ENCODE data around the gene MPPE1.
A peak's percentile ranks its signal among the peaks of the same experiment; 100 is the strongest.
"Not testable (repeated sequence)": the region's sequence is repeated elsewhere in the genome, so short reads cannot be mapped to it uniquely, and the experiment has no call there.

MPPE1 gene

DNA sequence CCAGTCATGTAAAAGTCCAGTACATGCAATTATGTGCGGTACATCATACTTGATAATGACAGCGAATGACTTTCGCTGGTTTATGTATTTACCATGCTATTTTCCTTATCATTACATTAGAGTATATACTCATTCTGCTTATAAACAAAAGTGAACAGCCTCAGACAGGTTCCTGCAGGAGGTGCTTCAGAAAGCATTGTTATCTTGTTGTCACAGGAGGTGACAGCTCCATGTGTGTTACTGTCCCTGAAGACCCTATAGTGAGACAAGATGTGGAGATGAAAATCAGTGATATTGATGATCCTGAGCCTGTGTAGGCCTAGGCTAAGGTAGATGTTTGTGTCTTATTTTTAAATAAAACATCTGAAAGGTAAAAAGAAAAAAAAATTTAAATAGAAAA, 15.3 kb upstream of the MPPE1 start:
- DNase-seq: no peak

DNA sequence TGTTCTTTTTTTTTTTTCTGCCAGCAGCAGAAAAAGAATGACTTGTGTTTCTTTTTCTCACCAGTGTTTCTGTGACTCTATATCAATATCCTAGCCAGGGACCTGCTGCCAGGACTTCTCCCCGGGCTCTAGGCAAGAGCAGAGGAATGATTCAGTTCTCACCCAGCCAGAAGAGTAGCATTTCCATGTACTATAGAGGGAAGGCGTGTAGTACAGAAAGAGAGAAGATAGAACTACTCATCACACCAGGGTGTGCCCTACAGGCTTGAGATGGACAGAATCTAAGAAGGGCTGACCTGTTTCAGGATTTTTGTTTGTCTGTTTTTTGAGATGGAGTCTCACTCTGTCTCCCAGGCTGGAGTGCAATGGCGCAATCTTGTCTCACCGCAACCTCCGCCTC, 11.4 kb upstream of the MPPE1 start:
- not testable (repeated sequence) for DNase-seq

DNA sequence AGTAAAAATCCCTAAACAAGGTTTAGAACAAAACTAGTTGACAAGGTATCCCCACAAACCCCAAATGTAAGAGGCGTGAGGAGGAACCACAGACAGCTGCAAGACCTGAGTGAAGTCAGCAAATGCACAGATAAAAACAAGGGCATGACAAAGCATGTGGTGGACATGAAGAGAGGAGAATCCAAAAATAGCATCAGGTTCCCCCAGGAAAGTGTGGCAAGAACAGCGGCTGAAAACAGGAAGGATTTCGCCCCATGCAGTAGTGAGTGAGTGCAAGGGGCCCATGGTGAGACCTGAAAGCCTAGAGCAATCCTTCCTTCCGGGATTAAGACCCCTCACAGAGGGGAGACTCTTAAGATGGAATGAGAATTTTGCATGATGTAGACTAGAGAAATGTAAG, 8.8 kb upstream of the MPPE1 start:
- peak in 1 of 2 donors; percentile 15 for DNase-seq

DNA sequence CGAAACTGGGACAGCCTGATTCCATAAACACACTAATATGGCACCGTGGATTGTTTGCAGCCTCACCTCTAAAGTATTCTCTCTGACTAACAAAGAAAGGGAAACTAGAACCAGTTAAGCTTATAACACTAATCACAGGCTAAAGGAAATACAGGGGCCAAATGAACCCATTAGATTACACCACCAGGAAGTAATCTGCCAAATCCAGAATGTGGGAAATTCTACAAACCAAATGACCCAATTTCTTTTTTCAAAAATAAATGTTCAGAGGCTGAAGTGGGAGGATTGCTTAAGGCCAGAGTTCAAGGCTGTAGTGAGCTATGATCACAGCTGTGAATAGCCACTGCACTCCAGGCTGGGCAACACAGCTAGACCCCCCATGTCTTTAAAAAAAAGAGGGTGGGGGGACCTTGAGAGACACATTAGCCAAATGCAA, 1.5 kb upstream of the MPPE1 start:
- no peak for DNase-seq

DNA sequence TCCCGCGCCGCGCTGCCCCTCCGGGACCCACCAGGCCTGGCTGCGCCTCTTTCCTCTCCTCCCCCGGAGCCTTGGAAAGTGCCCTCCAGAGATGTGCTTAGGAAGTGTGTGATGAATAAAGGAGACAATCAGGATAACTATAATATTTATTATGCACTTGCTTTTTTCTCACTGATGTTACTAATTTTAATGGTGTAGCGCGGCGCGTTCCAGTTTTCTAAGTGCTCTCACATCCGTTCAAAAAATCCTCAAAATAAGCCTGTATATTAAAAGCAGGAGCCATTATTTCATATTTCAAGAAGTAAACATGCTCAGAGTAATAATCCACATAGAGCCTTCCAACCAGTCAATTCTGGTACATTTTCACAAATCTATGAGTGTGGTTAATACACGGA, 941 bp upstream of the MPPE1 start:
- DNase-seq: no peak

DNA sequence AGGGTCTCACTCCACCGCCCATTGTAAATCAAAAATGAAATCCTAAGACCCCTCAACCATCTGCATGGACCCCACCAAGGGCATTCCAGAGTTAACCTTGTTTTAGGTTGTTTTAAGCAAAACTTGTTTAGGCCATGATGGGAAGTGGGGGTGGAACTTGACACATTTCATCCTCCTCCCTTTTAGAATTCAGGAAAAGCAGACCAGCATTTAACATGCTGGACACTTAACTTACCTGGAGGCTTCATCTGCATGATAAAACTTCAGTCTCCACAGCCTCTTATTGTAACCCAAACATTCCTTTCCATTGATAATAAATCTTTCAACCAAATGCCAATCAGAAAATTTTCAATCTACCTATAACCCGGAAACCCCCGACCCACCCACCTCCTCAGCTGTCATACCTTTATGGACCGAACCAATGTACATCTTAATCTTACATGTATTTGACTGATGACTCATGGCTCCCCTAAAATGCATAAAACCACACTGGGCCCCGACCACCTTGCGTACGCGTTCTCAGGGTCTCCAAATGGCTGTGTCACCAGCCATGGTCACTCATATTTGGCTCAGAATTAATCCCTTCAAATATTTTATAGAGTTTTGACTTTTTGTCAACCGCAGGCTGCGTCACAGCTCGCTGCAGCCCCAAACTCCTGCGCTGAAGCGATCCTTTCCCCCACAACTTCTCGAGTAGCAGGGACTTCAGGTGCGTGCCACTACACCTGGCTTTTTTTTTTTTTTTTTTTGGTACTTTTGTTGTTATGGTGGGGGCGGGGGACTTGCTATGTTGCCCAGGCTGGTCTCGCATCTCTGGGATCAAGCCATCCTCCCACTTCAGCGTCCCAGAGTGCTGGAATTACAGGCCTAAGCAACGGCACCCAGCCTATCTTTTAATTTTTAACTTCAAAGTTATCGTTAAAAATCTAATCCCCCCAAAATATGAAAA, 917 bp downstream of the MPPE1 start:
- no peak for DNase-seq

DNA sequence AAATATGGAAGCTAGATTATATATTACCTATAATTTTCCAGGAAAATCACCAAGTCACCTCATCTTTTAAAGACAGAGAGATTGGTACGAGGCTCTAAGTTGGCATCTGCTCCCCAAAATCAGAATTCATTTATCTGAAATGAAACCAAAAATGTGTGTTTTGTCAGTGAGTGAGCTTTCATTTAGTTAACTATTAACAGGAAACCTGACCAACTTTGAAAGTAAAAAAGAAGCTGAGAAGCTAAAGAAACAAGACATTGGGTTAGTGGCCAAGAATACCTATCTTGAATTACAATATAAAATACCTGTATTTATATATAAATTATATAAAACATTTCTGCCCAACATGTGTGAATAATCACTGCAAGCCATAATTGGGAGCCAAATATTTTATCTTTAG, 1.9 kb downstream of the MPPE1 start:
- no peak for DNase-seq

DNA sequence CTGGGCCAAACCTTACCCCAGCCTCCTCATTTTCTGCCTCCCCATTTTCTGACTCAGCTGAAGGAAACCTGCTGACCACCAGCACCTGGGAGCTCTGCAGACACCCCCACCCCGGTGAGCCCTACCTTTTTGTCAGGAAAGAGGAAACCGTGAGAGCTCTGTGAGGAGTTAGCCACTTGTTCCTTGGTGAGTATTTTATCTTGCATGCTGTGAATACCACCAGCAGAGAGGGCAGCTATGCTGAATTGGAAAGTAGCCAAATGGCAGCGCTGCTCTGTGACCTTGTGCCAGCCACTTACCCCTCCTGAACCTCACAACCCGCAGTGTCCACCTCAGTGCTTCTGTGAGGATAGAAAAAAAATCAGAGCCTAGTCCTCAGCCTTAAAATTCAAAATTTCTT, 2.5 kb downstream of the MPPE1 start:
- DNase-seq: no peak

DNA sequence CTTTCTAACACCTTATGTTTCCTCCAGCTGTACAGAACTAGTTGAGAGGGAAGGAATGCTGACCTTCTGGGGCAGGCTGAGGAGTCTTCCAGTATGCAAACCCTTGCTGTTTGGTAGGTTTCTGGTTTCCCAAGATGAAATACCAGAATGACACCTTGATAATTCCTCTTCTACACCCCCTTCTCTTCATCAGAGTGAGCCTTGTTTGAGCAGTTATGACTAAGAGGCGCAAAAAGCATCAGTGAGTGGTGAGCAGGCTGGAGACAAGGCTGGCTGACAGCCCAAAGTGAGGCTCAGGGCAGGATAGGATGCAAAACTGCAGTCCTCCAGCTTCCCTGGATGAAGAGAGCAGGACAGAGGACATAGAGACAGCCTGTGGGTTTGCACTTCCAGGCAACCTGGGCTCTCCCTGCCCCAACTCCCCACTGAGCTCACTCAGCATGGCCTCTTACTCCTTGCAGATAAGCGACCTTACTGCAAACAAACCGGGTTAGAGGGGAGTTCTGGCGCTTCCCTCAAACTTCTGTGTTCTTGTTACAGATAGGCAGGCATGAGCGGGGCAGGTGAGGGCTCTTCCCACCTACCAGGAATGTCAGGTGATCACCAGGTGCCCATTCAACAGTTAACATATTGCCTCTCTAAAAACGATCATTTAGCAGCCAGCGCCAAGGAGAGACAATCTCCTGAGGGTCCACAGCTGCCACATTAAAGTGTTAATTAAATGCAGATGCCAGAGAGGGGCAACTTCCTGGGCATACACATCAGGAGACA, 5.4 kb downstream of the MPPE1 start:
- DNase-seq: no peak

DNA sequence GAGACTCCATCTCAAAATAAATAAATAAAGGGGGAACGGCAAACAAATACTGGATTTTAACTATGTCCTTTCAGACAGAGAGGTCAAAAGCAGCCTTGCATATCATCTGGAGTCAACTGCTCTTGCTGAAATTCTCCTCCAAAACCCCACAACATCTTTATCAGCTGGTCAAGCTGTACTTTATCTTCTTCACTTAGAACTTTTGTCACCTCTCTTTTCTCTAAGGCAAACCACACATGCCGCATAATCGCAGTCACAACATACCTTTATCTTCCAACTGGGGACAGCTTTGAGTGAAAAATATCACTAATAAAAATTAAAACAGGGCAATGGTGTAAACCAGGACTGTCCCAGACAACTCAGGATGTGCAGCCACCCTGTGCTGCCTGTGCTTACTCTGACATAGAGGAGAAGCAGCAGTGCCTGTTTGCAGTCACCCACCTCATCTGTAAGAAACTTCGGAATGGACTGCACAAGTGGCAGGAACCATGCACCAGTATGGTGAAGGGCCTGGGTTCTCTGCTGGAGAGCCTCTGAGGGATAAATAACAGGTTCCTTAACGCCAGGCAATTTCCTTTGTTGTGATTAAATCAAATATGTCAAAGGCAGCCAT, 6.2 kb downstream of the MPPE1 start:
- no peak for DNase-seq

DNA sequence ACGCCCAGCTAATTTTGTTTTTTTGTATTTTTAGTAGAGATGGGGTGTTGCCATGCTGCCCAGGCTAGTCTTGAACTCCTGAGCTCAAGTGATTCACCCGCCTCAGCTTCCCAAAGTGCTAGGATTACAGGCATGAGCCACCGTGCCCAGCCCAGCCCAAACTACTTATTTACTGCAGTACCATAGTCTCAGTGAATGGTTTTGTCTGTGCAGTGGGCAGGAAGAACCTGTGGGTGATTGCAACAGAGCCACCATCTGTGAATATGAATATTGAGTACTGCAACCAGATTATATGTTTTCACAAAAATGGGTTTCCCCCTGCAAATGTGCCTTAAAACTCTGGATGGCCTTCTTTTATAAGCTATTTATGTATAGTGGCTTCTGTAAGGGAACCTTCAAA, 9.1 kb downstream of the MPPE1 start:
- no peak for DNase-seq

DNA sequence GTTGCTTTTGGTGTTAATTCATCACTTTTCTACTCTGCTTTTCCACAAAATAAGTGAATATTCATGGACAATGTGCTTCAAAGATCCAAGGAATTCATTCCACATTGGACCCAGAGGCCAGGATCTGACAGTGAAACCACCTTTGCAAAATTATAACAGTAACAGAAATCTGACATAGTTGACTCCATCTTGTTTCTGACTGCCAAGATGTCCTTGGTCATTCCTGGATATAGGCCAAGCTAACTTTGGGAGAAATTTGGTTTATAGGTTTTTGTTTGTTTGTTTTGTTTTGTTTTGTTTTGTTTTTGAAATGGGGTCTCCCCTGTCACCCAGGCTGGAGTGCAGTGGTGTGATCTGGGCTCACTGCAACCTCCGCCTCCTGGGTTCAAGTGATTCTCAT, 10.3 kb downstream of the MPPE1 start:
- DNase-seq: no peak

DNA sequence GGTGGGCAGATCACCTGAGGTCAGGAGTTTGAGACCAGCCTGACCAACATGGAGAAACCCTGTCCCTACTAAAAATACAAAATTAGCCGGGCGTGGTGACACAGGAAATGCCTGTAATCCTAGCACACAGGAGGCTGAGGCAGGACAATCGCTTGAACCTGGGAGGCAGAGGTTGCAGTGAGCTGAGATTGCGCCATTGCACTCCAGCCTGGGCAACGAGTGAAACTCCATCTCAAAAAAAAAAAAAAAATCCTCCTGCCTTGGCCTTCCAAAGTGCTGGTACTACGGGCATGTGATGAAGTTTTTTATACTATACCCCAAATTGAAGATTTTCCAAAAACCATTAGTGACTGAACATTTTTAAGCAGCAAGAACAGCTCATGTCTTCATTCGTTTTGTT, 15.7 kb downstream of the MPPE1 start:
- DNase-seq: not testable (repeated sequence)

DNA sequence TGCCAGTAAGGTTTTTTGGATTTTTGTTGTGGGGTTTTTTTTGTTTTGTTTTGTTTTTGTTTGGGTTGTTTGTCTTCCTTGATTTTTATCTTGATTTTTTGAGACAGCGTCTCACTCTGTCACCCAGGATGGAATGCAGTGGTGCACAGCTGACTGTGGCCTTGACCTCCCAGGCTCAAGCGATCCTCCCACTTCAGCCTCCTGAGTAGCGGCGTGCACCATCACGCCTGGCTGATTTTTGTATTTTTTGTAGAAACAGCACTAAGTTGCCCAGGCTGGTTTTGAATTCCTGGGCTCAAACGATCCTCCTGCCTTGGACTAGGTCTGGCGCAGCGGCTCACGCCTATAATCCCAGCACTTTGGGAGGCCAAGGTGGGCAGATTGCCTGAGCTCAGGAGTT, 16.4 kb downstream of the MPPE1 start:
- DNase-seq: no peak

DNA sequence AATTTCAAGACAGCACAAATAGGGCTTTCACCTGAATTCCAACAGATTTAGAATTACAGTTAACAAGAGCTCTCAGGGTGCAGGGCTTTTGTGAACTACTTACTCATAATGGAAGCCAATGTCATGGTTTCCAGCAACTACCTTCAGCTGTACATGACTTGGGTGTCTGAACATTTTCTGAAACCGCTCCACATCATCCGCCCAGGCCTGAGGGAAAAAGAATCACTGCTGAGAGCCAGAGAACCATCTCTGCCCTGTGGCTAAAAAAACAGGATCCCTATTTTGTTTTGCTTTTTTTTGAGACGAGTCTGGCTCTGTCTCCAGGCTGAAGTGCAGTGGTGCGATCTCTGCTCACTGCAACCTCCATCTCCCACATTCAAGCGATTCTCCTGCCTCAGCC, 18.8 kb downstream of the MPPE1 start:
- DNase-seq: no peak

DNA sequence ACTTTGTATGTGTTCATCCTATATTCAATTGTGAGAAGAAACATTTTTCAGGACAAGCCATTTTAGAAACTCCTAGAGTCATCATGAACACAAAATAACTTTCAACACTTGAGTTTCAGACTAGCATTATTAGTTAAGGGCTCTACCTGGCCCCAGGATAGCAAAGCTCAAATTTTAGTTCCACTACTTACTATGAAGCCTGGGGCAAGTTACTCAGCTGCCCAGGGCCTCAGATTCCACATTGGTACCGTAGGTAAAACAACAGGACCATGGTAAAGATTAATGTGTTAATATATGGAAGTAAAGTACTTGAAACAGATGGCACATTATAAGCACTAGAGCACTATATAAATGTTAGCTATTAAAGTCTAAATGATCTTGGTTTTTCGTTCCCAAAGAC, 19.4 kb downstream of the MPPE1 start:
- no peak for DNase-seq

DNA sequence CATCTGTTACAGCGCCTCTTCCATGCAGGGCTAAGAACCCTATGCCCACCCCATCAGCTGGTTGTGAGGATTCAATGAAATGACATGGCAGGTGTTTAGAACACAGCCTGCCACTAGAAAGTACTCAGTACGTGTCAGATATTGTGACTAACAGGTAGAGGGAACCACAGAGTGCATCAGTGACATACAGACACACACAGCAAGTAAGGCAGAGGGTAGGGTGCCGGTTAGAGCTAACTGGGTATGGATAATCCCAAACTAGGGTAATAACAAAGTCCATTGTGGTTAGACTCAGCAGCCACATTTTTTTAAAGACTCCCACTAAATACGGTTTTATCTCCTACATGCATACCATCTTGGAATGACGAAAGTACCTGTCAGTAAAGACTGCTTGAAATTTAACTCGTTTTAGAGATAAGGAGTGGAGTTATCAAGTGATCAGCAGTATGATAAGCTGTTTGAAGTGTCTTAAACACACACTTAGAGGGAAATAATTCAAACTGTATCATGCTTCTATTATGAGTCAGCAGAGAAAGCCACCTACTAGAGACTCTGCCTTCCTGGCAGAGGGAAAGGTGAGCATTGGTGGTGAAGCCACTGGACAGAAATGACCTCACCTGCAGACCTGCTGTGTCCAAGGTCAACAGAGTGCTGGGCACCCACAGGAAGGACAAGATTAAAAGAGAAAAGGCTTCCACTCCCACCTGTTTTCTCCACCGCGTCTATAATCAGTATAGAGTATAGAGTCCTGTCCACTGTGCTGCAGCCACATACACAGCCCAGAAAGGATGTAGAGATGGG, 20.6 kb downstream of the MPPE1 start:
- no peak for DNase-seq

DNA sequence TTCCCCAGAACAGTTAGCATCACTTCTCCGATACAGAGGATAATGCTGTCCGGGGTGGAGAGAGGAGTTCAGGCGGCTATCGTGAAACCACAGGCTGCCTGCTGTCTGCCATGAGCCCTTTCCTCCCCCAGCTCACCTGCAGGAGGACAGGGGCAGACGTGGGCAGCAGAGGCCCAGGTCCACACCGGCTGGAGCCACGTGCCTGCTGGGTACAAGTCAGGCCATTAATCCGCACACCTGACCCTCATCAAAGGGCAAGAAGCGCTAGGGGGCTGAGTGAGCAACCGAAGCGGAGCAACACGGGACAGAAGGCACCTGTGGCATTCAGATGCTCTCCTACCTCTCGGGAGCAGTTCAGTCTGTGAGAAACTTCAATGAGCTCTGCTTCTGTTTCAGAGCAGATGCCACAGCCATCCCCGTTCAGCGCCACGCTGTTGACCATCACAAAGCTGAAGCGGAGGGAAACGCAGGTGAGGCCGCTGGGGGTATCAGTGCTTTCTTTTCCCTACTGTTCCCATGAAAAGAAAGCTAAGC, 21.5 kb downstream of the MPPE1 start:
- DNase-seq: no peak

DNA sequence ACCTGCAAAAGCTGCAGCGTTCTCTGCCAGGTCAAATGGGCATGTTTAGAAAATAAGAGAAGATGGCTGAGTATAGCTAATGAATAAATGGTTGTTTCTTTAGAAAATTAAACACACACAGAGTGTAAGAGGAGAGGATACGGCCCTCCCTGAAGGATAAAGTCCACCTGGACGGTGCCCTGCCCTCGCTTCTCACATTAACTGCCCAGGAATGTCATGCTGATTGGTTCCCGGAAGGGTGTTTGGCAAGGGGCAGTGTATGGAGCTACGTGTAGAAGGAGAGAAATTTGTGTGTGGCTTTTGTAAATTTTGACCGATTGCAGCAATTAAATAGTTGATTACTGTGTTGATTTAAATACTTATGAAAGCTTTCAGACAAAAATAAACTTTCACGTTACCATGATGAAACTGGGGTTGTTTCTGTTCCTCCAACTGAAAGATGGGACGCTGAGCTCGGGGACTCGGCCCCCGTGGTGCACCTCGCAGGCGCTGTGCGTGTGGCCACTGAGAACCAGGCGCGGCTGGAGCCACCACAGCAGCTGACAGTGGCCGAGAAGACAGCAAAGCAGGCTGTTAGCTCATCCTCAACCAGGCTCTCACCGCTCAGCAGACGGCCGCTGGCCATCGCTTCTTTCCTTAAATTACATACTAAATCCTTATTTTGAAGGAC, 22.7 kb downstream of the MPPE1 start:
- peak in 1 of 2 donors; percentile 8 for DNase-seq

DNA sequence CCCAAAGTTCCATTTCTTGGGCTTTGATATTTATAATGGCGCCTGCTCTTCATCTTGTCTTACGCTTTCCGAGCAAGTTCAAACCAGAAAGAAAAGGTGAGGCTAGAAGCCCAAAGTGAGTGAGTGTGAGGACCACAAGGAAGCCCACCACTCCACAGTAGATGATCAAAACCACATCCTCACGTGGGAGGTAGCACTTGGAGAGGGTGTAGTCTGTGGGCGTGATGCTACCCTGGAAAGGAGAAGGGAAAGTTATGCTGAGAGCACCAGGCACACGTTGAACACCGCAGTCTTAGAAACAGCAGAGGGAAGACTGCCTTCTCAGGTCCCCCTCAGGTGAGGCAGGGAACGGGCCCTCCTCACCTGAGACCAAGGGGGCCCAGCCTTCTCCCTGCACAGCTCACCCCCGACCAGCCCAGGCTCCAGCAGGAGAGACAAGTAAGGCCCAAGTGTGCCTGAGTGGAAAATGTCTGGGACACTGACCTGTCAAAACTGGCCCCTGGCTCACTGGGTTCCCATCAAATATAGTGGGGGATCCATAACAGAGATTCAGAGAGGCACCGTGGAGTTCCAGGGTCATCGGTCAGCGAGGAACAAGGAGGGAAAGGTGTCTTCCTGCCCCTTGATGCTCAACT, 23.6 kb downstream of the MPPE1 start:
- no peak for DNase-seq

DNA sequence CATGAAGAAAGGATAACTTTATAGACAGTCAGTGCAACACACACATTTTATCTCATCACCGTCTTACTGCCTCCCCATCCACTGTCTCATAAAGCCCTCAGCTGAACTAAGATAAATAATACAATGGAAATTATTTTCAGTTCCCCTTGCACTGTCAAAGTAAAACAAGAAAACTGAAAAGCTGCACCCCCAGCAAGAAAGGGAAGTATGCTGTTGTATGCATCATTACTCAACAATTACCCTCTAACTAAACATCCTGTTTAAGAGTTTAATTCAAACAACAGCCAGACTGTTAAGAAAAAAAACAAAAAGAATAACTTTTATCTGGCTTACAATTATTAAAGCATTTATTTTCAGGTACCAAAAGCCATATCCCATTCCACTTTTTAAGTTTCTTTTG, 25.0 kb downstream of the MPPE1 start:
- DNase-seq: peak in 1 of 2 donors; percentile 16

Data from CD4-positive, alpha-beta T cell treated with Interleukin-4 for 1 hour (primary cell).